ENCODE data around the gene SERPIND1.

SERPIND1 gene

GRCh38 chr22:20773793-20774212 lies at the start of gene SERPIND1:
SERPIND1 (plus strand) TSS chr22:20774113; CDS start chr22:20779313, 5,200 bp downstream.
- H3K36me3 ChIP-seq (ENCODE audit: control insufficient read depth, insufficient read depth, low read length) = no peaks in the 10 kb centered on the region; the same call in 1 of the 2 replicates
- TF ChIP-seq CTCF (IDR thresholded peaks at IDR 0.05; ENCODE audit: insufficient read depth, low read length, poor library complexity, severe bottlenecking) = no peak
- DNase-seq (ENCODE audit: extremely low read depth, insufficient read length) = no peak
- H3K27me3 ChIP-seq (replicated peaks; ENCODE audit: control insufficient read depth, insufficient read depth, low read length) = no peaks in the 10 kb centered on the region
- no peak within 1 kb of the TSS for H3K4me3 ChIP-seq (replicated peaks; ENCODE audit: low read depth, low read length)

GRCh38 chr22:20724676-20725454 lies 49.0 kb upstream of the SERPIND1 start:
- no peak for DNase-seq (ENCODE audit: extremely low read depth, insufficient read length)
- H3K27me3 ChIP-seq (replicated peaks; ENCODE audit: control insufficient read depth, insufficient read depth, low read length) = no peaks in the 10 kb centered on the region
- no peak for TF ChIP-seq CTCF (IDR thresholded peaks at IDR 0.05; ENCODE audit: insufficient read depth, low read length, poor library complexity, severe bottlenecking)
- no peak overlapping the region for H3K4me3 ChIP-seq (replicated peaks; ENCODE audit: low read depth, low read length)
- peaks cover 29% of the 10 kb centered on the region for H3K36me3 ChIP-seq (ENCODE audit: control insufficient read depth, insufficient read depth, low read length)

GRCh38 chr22:20725987-20726558 lies 47.8 kb upstream of the SERPIND1 start:
- DNase-seq (ENCODE audit: extremely low read depth, insufficient read length) = no peak
- TF ChIP-seq CTCF (IDR thresholded peaks at IDR 0.05; ENCODE audit: insufficient read depth, low read length, poor library complexity, severe bottlenecking) = no peak
- no peak overlapping the region for H3K4me3 ChIP-seq (replicated peaks; ENCODE audit: low read depth, low read length)
- H3K36me3 ChIP-seq (ENCODE audit: control insufficient read depth, insufficient read depth, low read length) = peaks cover 29% of the 10 kb centered on the region
- no peaks in the 10 kb centered on the region for H3K27me3 ChIP-seq (replicated peaks; ENCODE audit: control insufficient read depth, insufficient read depth, low read length)

GRCh38 chr22:20727118-20728015 lies 46.5 kb upstream of the SERPIND1 start:
- no peak for TF ChIP-seq CTCF (IDR thresholded peaks at IDR 0.05; ENCODE audit: insufficient read depth, low read length, poor library complexity, severe bottlenecking)
- H3K36me3 ChIP-seq (ENCODE audit: control insufficient read depth, insufficient read depth, low read length) = peaks cover 29% of the 10 kb centered on the region
- DNase-seq (ENCODE audit: extremely low read depth, insufficient read length) = no peak
- H3K27me3 ChIP-seq (replicated peaks; ENCODE audit: control insufficient read depth, insufficient read depth, low read length) = no peaks in the 10 kb centered on the region
- no peak overlapping the region for H3K4me3 ChIP-seq (replicated peaks; ENCODE audit: low read depth, low read length)

- Histone ChIP-seq H3K36me3 (ENCODE audit: control insufficient read depth, insufficient read depth, low read length) (peaks cover 29% of the 10 kb centered on the region), H3K4me3 (replicated peaks; ENCODE audit: low read depth, low read length) (no peak overlapping the region), H3K27me3 (replicated peaks; ENCODE audit: control insufficient read depth, insufficient read depth, low read length) (no peaks in the 10 kb centered on the region)
- no peak for DNase-seq (ENCODE audit: extremely low read depth, insufficient read length)
- no peak for TF ChIP-seq CTCF (IDR thresholded peaks at IDR 0.05; ENCODE audit: insufficient read depth, low read length, poor library complexity, severe bottlenecking)
Observed at GRCh38 chr22:20728523-20729190, 45.3 kb upstream of the SERPIND1 start.

All from GM06990 (cell line).